ENCODE measurements around the gene SPAG16.
A peak's percentile ranks its signal among the peaks of the same experiment; 100 is the strongest.
"Not testable (repeated sequence)": the region's sequence is repeated elsewhere in the genome, so short reads cannot be mapped to it uniquely, and the experiment has no call there.

Gene SPAG16

DNA sequence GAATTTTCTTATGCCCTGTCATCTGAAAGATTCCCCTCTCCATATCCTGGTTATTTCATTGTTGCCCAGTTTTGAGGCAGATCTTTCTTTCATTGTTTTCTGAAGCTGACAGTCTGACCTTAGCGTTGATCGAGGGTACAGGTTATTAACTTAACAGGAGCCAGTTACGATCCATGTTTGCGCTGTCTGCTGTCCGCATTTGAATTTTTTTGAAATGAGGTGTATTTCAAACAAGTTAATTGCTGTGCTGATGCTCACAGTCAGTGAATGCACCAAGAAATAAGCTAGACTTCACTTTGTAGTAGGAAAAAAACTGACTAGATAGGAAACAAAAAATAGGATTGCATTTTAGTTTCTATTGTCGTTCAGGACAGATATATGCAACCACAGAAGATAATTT lies 34.8 kb upstream of the SPAG16 start:
- no peak for DNase-seq
- no peaks in the 10 kb centered on the region for H3K36me3 Mint-ChIP-seq (ENCODE audit: insufficient read depth)
- no peak for ATAC-seq (replicated peaks)
- no peak overlapping the region for H3K27ac Mint-ChIP-seq
- H3K4me1 Mint-ChIP-seq (ENCODE audit: low read depth in 2 of 2), result peaks cover 0 to 3% of the 10 kb centered on the region in 2 donors
- no peaks in the 10 kb centered on the region for H3K9me3 Mint-ChIP-seq
- H3K27me3 Mint-ChIP-seq, result peaks cover 0 to 15% of the 10 kb centered on the region in 2 donors
- H3K4me3 Mint-ChIP-seq, result no peak overlapping the region

DNA sequence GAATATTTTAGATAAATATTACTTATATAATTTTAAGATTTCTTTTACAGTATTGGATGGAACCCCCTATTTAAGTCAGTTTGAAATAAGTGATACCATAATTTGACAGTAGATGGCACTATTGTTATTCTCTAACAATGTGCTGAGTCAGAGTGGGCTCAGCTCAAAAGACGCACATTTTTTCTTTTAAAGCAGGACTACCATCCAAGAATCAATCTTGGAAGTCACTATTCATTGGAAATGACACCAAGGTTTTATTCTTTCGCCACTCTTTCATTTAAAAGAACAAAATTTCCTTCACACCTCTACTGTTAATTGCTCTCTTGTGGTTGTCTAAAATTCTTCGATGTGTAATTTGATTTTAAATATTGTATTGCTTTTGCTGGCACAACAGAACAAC lies 32.6 kb upstream of the SPAG16 start:
- Mint-ChIP-seq H3K36me3 (ENCODE audit: insufficient read depth) (no peaks in the 10 kb centered on the region), H3K4me3 (no peak overlapping the region), H3K9me3 (no peaks in the 10 kb centered on the region), H3K27ac (no peak overlapping the region), H3K4me1 (ENCODE audit: low read depth in 2 of 2) (no peaks in the 10 kb centered on the region), H3K27me3 (peaks cover 0 to 30% of the 10 kb centered on the region in 2 donors)
- DNase-seq (no peak), ATAC-seq (replicated peaks) (peak; percentile 72)

DNA sequence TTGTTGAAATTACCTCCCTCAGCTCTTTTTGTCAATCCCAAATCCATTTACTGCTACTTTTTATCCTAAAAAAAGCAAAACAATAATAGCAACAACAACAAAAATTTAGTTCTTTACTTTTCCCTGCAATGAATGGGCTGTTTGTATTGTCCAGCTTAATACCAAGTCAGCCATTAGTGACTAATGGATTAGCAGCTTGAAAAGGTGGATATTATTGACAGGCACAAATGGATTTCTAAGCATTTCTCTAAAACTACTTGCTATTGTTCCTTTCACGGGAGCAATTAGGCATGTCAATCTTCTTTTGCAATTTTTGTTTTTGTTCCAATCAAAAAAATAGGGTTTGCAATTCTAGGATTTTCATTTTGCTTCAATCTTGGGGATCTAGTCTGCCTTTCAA lies 32.1 kb upstream of the SPAG16 start:
- Mint-ChIP-seq H3K36me3 (ENCODE audit: insufficient read depth) (no peaks in the 10 kb centered on the region), H3K4me3 (no peak overlapping the region), H3K27ac (no peak overlapping the region), H3K27me3 (peaks cover 0 to 36% of the 10 kb centered on the region in 2 donors), H3K4me1 (ENCODE audit: low read depth in 2 of 2) (no peaks in the 10 kb centered on the region), H3K9me3 (no peaks in the 10 kb centered on the region)
- ATAC-seq (replicated peaks), result no peak
- no peak for DNase-seq

DNA sequence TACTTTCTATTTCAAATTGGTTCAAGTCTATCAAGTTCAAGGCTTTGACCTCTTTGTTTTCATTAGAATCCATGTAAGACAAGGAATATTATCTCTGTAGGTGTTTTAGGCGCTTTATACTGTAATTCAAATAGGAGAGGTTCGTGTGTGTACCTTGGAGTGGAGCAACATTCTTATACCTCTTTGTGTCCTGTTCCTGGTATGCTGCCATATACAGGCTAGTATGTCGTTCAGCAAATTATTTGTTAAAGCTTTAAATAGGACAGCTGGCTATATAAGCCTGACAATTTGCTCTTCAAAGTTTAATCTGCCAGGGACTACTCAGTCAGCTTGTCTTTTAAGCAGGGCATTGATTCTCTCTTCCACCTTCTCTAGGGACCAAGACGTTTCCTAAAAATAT lies 31.1 kb upstream of the SPAG16 start:
- Mint-ChIP-seq H3K4me1 (ENCODE audit: low read depth in 2 of 2) (no peaks in the 10 kb centered on the region), H3K36me3 (ENCODE audit: insufficient read depth) (no peaks in the 10 kb centered on the region), H3K27ac (no peak overlapping the region), H3K27me3 (peaks cover 0 to 36% of the 10 kb centered on the region in 2 donors), H3K9me3 (no peaks in the 10 kb centered on the region), H3K4me3 (no peak overlapping the region)
- ATAC-seq (replicated peaks) (no peak), DNase-seq (no peak)

DNA sequence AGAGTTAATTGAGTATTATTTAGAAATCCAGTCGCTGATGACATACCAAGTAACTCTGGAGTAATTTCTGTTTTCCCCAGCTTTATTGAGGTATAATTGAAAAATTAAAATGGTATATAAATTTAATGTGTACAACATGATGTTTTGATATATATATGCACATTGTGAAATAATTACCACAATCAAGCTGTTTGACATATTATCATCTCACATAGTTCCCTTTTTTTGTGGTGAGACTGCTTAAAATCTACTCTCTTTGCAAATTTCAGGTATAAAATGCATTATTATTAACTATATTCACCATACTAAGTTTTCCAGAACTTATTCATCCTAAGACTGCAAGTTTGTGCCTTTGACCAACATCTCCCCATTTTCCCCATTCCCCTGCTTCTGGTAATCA lies 25.0 kb upstream of the SPAG16 start:
- no peaks in the 10 kb centered on the region for H3K4me1 Mint-ChIP-seq (ENCODE audit: low read depth in 2 of 2)
- no peaks in the 10 kb centered on the region for H3K36me3 Mint-ChIP-seq (ENCODE audit: insufficient read depth)
- peaks cover 0 to 23% of the 10 kb centered on the region in 2 donors for H3K27me3 Mint-ChIP-seq
- ATAC-seq (replicated peaks) (no peak), DNase-seq (no peak)
- no peak overlapping the region for H3K27ac Mint-ChIP-seq
- no peak overlapping the region for H3K4me3 Mint-ChIP-seq
- no peaks in the 10 kb centered on the region for H3K9me3 Mint-ChIP-seq

DNA sequence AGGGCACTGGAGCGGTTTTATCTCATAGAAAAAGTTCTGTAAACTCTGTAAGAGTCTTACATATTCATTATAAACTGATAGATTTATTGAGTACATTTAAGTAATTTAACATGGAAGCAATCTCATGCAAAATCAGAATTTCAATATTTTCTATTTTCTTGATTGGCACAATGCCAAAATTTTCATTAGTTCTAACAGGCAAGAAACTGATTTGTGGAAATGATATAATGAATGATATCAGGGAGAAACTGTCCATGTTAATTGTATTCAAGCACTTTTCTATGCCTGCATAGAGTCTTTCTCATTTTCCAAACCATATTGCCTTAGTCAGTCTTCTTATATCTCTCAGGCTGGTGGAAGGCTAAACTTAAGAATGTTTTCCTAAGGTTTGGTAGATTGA lies 23.0 kb upstream of the SPAG16 start:
- no peak overlapping the region for H3K27ac Mint-ChIP-seq
- H3K27me3 Mint-ChIP-seq, result peaks cover 0 to 19% of the 10 kb centered on the region in 2 donors
- H3K9me3 Mint-ChIP-seq, result no peaks in the 10 kb centered on the region
- ATAC-seq (replicated peaks) (no peak), DNase-seq (no peak)
- no peaks in the 10 kb centered on the region for H3K36me3 Mint-ChIP-seq (ENCODE audit: insufficient read depth)
- no peak overlapping the region for H3K4me3 Mint-ChIP-seq
- no peaks in the 10 kb centered on the region for H3K4me1 Mint-ChIP-seq (ENCODE audit: low read depth in 2 of 2)

DNA sequence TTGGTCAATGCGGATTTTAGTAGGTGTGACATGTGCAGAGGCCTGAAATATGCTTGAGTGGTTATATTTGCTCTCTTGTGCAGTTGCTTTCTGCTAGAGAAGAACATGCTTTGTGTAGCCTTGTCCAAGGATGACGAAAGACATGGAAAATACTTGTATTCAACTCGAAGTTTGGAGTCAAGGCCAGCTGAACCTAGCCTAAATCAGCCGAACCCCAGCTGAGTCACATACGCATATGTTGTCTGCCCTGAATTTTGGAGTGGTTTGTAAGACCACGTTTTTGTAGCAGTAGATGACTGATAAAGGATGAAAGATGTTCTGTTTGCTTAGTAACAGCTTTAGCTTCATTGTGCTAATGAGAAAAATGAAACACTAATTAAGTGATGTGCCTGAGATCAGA lies 22.5 kb upstream of the SPAG16 start:
- Mint-ChIP-seq H3K9me3 (no peaks in the 10 kb centered on the region), H3K4me1 (ENCODE audit: low read depth in 2 of 2) (no peaks in the 10 kb centered on the region), H3K4me3 (no peak overlapping the region), H3K36me3 (ENCODE audit: insufficient read depth) (no peaks in the 10 kb centered on the region), H3K27me3 (peaks cover 0 to 19% of the 10 kb centered on the region in 2 donors), H3K27ac (no peak overlapping the region)
- no peak for DNase-seq
- no peak for ATAC-seq (replicated peaks)

DNA sequence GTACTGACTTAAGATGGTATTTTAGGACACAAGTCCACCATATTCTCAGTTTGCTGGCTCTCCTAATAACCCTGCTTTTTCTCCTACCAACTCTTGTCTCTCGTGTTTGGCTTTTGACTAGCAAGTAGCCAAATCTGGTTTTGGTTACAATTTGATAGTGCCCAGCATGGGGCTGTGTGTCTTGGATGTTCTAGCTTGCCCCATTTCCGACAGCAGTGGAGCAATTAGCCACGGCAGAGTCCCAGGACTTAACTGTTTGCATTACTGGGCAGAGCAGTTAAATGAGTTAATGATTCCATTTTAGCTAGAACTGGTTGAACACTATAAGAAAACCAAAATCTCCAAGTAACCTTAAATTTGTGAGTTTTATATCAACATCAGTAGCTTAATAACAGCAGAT lies 18.6 kb upstream of the SPAG16 start:
- H3K4me3 Mint-ChIP-seq, result no peak overlapping the region
- ATAC-seq (replicated peaks), result no peak
- H3K36me3 Mint-ChIP-seq (ENCODE audit: insufficient read depth), result no peaks in the 10 kb centered on the region
- no peaks in the 10 kb centered on the region for H3K9me3 Mint-ChIP-seq
- H3K27ac Mint-ChIP-seq, result no peak overlapping the region
- H3K27me3 Mint-ChIP-seq, result peaks cover 5 to 17% of the 10 kb centered on the region in 2 donors
- no peaks in the 10 kb centered on the region for H3K4me1 Mint-ChIP-seq (ENCODE audit: low read depth in 2 of 2)
- DNase-seq, result no peak

DNA sequence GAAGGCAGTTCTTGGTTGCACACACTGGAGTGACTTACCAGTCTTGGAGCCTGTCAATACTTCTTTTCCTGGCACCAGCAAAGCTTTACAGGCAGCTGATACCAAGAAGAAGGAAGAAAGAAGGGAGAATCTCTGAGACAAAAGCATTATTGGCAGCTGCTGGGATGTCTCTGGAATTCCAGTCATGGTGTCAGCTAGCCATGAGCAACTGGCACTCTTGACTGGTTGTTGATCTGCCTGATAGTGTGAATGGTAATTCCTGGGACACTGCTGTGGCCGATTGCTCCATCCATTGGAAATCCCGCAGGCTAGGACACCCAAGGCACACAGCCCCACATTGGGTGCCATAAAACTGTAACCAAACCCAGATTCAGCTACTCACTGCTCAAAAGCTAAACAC lies 17.8 kb upstream of the SPAG16 start:
- H3K4me1 Mint-ChIP-seq (ENCODE audit: low read depth in 2 of 2), result no peaks in the 10 kb centered on the region

DNA sequence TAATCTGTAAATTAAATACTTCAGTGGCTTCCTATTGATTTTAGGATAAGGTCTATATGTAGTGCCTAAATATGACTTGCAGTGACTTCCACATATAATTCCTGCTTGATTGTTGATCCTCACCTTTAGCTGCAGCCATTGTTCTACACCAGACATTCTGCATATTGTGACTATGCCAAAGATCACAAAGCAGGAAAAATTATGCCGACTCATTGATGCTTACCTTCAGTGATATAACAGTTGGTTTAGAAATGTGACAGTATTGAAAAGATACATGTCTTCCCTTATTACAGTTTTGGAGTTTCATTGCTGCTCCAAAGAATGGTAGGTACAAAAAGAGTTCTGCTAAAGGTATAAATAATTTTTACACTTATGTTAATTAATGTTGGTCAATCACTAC lies 12.3 kb upstream of the SPAG16 start:
- peaks cover 4 to 5% of the 10 kb centered on the region in 2 donors for H3K27me3 Mint-ChIP-seq
- H3K9me3 Mint-ChIP-seq, result no peaks in the 10 kb centered on the region
- H3K4me1 Mint-ChIP-seq (ENCODE audit: low read depth in 2 of 2), result no peaks in the 10 kb centered on the region
- no peak overlapping the region for H3K27ac Mint-ChIP-seq
- ATAC-seq (replicated peaks) (no peak), DNase-seq (no peak)
- H3K4me3 Mint-ChIP-seq, result no peak overlapping the region
- no peaks in the 10 kb centered on the region for H3K36me3 Mint-ChIP-seq (ENCODE audit: insufficient read depth)

More for the DNA sequence above, 17.8 kb upstream of the SPAG16 start:
- no peaks in the 10 kb centered on the region for H3K36me3 Mint-ChIP-seq (ENCODE audit: insufficient read depth)
- H3K27ac Mint-ChIP-seq, result no peak overlapping the region
- ATAC-seq (replicated peaks), result no peak
- H3K27me3 Mint-ChIP-seq, result peaks cover 5 to 17% of the 10 kb centered on the region in 2 donors
- DNase-seq, result no peak
- H3K9me3 Mint-ChIP-seq, result no peaks in the 10 kb centered on the region
- H3K4me3 Mint-ChIP-seq, result no peak overlapping the region

DNA sequence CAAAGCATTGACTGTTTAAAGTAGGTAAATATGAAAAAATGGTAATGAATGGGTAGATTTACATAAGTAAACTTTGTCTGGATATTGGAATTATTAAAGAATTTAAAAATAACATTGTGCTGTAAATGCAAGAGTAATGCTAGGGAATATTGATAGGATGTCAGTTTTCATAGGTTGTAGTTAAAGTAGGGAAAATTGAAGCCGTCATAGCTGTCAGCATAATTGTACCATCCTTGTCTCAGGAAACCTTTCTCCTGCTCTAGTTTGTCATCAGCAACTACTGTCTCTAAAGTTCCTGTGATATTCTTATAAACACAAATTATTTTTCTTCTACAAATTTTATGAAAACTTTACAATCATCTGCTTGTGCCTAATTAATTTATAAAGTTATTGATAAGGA lies 10.1 kb upstream of the SPAG16 start:
- ATAC-seq (replicated peaks) (no peak), DNase-seq (no peak)
- no peak overlapping the region for H3K27ac Mint-ChIP-seq
- H3K4me1 Mint-ChIP-seq (ENCODE audit: low read depth in 2 of 2), result no peaks in the 10 kb centered on the region
- no peaks in the 10 kb centered on the region for H3K9me3 Mint-ChIP-seq
- H3K36me3 Mint-ChIP-seq (ENCODE audit: insufficient read depth), result no peaks in the 10 kb centered on the region
- H3K27me3 Mint-ChIP-seq, result peaks cover 12 to 25% of the 10 kb centered on the region in 2 donors
- no peak overlapping the region for H3K4me3 Mint-ChIP-seq

DNA sequence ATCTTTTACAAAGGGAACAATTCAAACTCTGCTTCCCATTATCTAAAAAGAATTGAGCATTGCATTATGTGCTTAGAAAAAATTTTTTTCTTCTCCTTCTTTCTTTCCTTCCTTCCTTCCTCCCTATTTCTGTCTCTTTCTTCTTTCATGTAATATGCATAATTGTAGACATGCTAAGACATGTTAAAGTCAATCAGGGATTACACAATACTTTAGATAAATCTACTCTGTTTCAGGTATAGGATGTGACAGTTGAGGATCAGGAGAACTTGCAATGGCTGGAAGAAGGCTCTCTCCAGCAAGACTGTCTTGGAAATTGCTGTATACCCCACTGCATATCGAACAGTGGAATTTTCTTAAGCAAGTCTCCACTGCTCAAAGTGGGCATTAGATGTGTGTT lies 9.0 kb upstream of the SPAG16 start:
- Mint-ChIP-seq H3K4me3 (no peak overlapping the region), H3K36me3 (ENCODE audit: insufficient read depth) (no peaks in the 10 kb centered on the region), H3K9me3 (no peaks in the 10 kb centered on the region), H3K4me1 (ENCODE audit: low read depth in 2 of 2) (no peaks in the 10 kb centered on the region), H3K27ac (no peak overlapping the region), H3K27me3 (peaks cover 15 to 25% of the 10 kb centered on the region in 2 donors)
- no peak for DNase-seq
- ATAC-seq (replicated peaks), result no peak

DNA sequence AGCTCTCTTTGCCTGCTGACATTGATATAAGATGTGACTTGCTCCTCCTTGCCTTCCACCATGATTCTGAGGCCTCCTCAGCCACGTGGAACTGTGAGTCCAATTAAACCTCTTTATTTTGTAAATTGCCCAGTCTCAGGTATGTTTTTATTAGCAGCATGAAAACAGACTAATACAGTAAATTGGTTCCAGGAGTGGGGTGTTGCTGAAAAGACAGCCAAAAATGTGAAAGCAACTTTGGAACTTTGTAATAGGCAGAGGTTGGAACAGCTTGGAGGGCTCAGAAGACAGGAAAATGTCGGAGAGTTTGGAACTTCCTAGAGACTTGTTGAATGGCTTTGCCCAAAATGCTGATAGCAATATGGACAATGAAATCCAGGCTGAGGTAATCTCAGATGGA lies 7.1 kb upstream of the SPAG16 start:
- not testable (repeated sequence) for H3K9me3 Mint-ChIP-seq; H3K4me1 Mint-ChIP-seq (ENCODE audit: low read depth in 2 of 2)
- H3K27me3 Mint-ChIP-seq, result peaks cover 15 to 25% of the 10 kb centered on the region in 2 donors

DNA sequence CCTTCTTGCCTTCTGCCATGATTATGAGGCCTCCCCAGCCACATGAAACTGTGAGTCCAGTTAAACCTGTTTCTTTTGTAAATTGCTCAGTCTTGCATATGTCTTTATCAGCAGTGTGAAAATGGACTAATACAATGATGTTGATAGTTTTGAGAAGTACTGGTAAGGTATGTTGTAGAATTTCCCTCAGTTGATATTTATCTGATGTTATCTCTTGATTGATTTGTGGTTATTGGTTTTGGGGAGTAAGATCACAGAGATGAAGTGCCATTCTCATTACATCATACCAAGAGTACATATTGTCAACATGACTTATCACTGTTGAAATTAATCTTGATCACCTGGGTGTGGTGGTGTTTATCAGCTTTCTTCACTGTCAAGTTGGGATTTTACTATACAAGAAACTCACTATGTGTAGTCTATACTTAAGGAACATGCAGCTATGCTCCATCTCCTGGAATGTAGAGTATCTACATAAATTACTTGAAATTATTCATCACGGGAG lies 5.1 kb upstream of the SPAG16 start:
- peaks cover 5 to 13% of the 10 kb centered on the region in 2 donors for H3K4me1 Mint-ChIP-seq (ENCODE audit: low read depth in 2 of 2)
- no peak overlapping the region for H3K27ac Mint-ChIP-seq
- no peak for DNase-seq
- no peaks in the 10 kb centered on the region for H3K9me3 Mint-ChIP-seq
- no peak for ATAC-seq (replicated peaks)
- H3K36me3 Mint-ChIP-seq (ENCODE audit: insufficient read depth), result peaks cover 10% of the 10 kb centered on the region
- peaks cover 15 to 25% of the 10 kb centered on the region in 2 donors for H3K27me3 Mint-ChIP-seq
- no peak overlapping the region for H3K4me3 Mint-ChIP-seq

More for the DNA sequence above, 7.1 kb upstream of the SPAG16 start:
- not testable (repeated sequence) for H3K27ac Mint-ChIP-seq; DNase-seq; H3K4me3 Mint-ChIP-seq; H3K36me3 Mint-ChIP-seq (ENCODE audit: insufficient read depth); ATAC-seq (replicated peaks)

DNA sequence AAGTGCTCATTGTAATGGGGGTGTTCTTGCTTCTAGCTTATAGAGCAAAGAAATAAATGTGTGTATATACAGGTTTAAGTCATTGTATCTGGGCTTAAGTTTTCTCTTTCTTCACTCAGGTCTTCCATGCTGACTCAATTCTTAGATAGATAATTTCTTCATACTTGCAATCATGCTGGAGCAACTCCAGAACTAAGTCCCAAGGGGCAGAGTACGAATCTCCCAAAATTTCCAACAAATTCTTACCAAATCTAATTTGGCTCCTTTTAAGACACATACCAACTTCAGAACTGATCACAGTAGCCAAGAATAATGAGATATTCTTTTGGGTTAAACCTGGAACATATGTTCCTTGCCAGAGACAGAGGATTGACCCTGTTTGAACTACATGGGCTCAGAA lies 4.3 kb upstream of the SPAG16 start:
- DNase-seq (no peak), ATAC-seq (replicated peaks) (no peak)
- Mint-ChIP-seq H3K27me3 (peaks cover 15 to 25% of the 10 kb centered on the region in 2 donors), H3K4me1 (ENCODE audit: low read depth in 2 of 2) (peaks cover 8 to 15% of the 10 kb centered on the region in 2 donors), H3K36me3 (ENCODE audit: insufficient read depth) (peaks cover 15% of the 10 kb centered on the region), H3K27ac (no peak overlapping the region), H3K9me3 (no peaks in the 10 kb centered on the region), H3K4me3 (no peak overlapping the region)
